MM.1S (cell line): ENCODE results near the gene PTPRF.

Experiments used
- DNase-seq: peaks from one replicate; pipeline ENCODE4 v3.0.0-alpha.2; 2015
- H2AFZ ChIP-seq: fragments of 300-600 bp; sonication (generic); 2 replicates; pipeline ENCODE4 v1.6.0; 2016; ENCODE audit warnings: antibody characterized with exemption, low read length
- H3F3A ChIP-seq: fragments of 300-600 bp; sonication (generic); 2 replicates; pipeline ENCODE4 v1.6.1; 2016; ENCODE audit warnings: mild to moderate bottlenecking, antibody characterized with exemption, low read length, moderate library complexity, mixed read lengths; ENCODE audit not compliant: insufficient read depth
- H3K27ac ChIP-seq: fragments of 300-600 bp; sonication (generic); 2 replicates; pipeline ENCODE4 v1.5.1; 2016; ENCODE audit warnings: mild to moderate bottlenecking, low read length
- H3K27me3 ChIP-seq: fragments of 300-600 bp; sonication (generic); replicated peaks from 2 replicates; pipeline ENCODE4 v1.6.0; 2016; ENCODE audit warnings: low read length; ENCODE audit not compliant: insufficient read depth
- H3K36me3 ChIP-seq: fragments of 300-600 bp; sonication (generic); replicated peaks from 2 replicates; pipeline ENCODE4 v1.6.1; 2016; ENCODE audit warnings: mild to moderate bottlenecking, low read length, mixed read lengths; ENCODE audit not compliant: insufficient read depth
- H3K4me1 ChIP-seq: fragments of 300-600 bp; sonication (generic); 2 replicates; pipeline ENCODE4 v1.6.1; 2016; ENCODE audit warnings: low read length, mixed read lengths
- H3K4me2 ChIP-seq: fragments of 300-600 bp; sonication (generic); 2 replicates; pipeline ENCODE4 v1.6.0; 2016; ENCODE audit warnings: low read depth, low read length
- H3K4me3 ChIP-seq: fragments of 300-600 bp; sonication (generic); 2 replicates; pipeline ENCODE4 v1.5.1; 2016; ENCODE audit warnings: low read length, mixed read lengths
- H3K79me2 ChIP-seq: fragments of 300-600 bp; sonication (generic); 2 replicates; pipeline ENCODE4 v1.6.1; 2016; ENCODE audit warnings: mixed run types, low read length, mixed read lengths
- H3K9ac ChIP-seq: fragments of 300-600 bp; sonication (generic); 2 replicates; pipeline ENCODE4 v1.6.1; 2016; ENCODE audit warnings: low read length, mixed read lengths
- H3K9me2 ChIP-seq: fragments of 300-600 bp; sonication (generic); replicated peaks from 2 replicates; pipeline ENCODE4 v1.6.1; 2016; ENCODE audit warnings: mild to moderate bottlenecking, low read length, mixed read lengths; ENCODE audit not compliant: insufficient read depth
- H3K9me3 ChIP-seq: fragments of 300-600 bp; sonication (generic); replicated peaks from 2 replicates; pipeline ENCODE4 v1.6.1; 2016; ENCODE audit warnings: mild to moderate bottlenecking, low read length, mixed read lengths; ENCODE audit not compliant: insufficient read depth
- H4K20me1 ChIP-seq: fragments of 300-600 bp; sonication (generic); 2 replicates; pipeline ENCODE4 v1.6.1; 2016; ENCODE audit warnings: mild to moderate bottlenecking, low read length, moderate library complexity, mixed read lengths; ENCODE audit not compliant: insufficient read depth
- CTCF ChIP-seq: fragments of 300-600 bp; sonication (generic); IDR thresholded peaks from 2 replicates; pipeline ENCODE4 v1.5.1; 2016; ENCODE audit warnings: antibody characterized with exemption, low read length, mixed read lengths
- EZH2 ChIP-seq: fragments of 300-600 bp; sonication (generic); optimal IDR thresholded peaks from 2 replicates; pipeline ENCODE3; 2017; ENCODE audit warnings: low read depth, mild to moderate bottlenecking, antibody characterized with exemption, low read length, mixed read lengths
- EZH2phosphoT487 ChIP-seq: fragments of 300-600 bp; sonication (generic); IDR thresholded peaks from 2 replicates; pipeline ENCODE4 v1.6.1; 2018; ENCODE audit warnings: antibody characterized with exemption, low read length

The PTPRF gene

DNA sequence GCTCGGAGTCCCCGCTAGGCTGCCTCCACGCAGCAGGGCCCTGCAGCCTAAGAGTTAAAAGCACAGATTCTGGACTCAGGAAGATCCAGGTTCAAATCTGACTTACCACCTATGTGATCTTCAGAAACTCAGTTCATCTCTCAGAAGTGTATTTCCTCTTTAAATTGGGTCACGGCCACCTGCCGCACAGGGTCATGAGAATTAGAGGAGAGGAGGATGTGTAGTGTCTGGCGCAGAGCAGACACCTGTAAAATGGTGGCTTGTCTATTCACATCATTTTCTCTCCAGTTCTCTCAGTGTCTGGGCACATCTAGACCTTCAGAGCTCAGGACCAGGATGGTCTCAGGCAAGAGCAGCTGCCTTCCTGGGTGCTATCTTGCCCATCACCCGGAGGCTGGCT, 45.8 kb downstream of the PTPRF start:
- Histone ChIP-seq H3K9ac (no peak overlapping the region), H3K9me3 (no peaks in the 10 kb centered on the region), H3K4me1 (no peaks in the 10 kb centered on the region), H3K27ac (no peak overlapping the region), H3K9me2 (no peaks in the 10 kb centered on the region), H3K36me3 (no peaks in the 10 kb centered on the region), H3K79me2 (no peaks in the 10 kb centered on the region), H3K27me3 (no peaks in the 10 kb centered on the region), H3F3A (no peaks in the 10 kb centered on the region), H3K4me2 (no peak overlapping the region), H2AFZ (no peak overlapping the region), H3K4me3 (no peak overlapping the region), H4K20me1 (no peaks in the 10 kb centered on the region)
- DNase-seq = no peak
- TF ChIP-seq EZH2phosphoT487 (no peak), CTCF (no peak), EZH2 (no peak)

DNA sequence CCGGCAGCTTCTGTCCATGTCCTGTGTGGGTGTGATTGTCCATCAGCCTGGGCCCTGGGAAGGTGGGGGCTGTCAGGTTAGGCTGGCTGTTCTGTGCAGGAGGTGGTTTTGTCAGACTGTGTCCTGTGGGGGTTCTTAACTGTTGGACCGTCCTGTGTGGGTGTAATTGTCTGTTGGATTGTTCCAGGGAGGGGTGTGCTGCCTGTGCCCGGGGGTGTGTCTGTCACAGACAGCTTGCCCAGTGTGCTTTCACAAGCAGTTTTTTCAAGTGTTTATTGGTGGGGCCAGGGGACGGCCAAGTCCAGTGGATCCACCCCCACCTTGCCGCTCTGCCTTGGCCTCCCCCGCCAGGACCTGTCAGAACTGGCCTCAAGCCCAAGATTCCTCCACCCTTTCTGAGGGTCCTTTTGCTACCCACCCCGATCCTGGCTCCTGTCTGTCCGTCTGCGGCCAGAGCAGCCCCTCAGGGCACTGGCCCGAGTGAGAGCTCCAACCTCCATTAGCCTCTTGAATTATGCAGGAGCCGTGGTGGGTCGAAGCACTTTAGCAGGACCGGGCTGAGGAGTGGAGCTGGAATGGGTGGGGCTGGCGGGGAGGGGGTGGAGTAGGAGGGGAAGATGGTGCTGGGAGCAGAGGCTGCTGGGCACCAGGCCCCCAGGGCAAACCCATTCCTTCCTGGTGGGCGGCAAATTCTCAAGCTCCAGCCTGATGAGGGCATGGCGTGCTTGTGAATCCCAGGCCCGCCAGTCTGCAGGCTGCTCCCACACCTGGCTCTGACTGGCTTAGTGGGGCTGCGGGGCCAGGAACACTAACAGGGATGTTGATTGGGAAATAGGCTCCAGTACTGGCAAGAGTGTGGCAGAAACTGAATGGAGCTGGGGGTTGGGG, 47.2 kb downstream of the PTPRF start:
- Histone ChIP-seq H3K4me2 (no peak overlapping the region), H3K9me3 (no peaks in the 10 kb centered on the region), H3K9me2 (no peaks in the 10 kb centered on the region), H2AFZ (no peak overlapping the region), H3K27ac (no peak overlapping the region), H4K20me1 (no peaks in the 10 kb centered on the region), H3K36me3 (no peaks in the 10 kb centered on the region), H3K4me3 (no peak overlapping the region), H3F3A (no peaks in the 10 kb centered on the region), H3K9ac (no peak overlapping the region), H3K4me1 (no peaks in the 10 kb centered on the region), H3K79me2 (no peaks in the 10 kb centered on the region), H3K27me3 (no peaks in the 10 kb centered on the region)
- TF ChIP-seq EZH2phosphoT487 (no peak), CTCF (no peak), EZH2 (no peak)
- no peak for DNase-seq

GRCh38 chr1:43580039-43580438, 49.4 kb downstream of the PTPRF start:
- Histone ChIP-seq H3K27me3 (no peaks in the 10 kb centered on the region), H3K4me1 (no peaks in the 10 kb centered on the region), H3K9me2 (no peaks in the 10 kb centered on the region), H3K27ac (no peak overlapping the region), H3F3A (no peaks in the 10 kb centered on the region), H3K36me3 (no peaks in the 10 kb centered on the region), H2AFZ (no peak overlapping the region), H3K4me3 (no peak overlapping the region), H4K20me1 (no peaks in the 10 kb centered on the region), H3K79me2 (no peaks in the 10 kb centered on the region), H3K9ac (no peak overlapping the region), H3K9me3 (no peaks in the 10 kb centered on the region), H3K4me2 (no peak overlapping the region)
- no peak for DNase-seq
- TF ChIP-seq EZH2 (no peak), CTCF (no peak), EZH2phosphoT487 (no peak)
